OCI-LY1 (cell line): Measurements from ENCODE around the gene ZNF771.

ENCODE experiments used
- H2AFZ ChIP-seq: fragments of 200-600 bp; sonication (generic), shearing (Covaris generic); 2 replicates; pipeline ENCODE4 v1.6.0; 2014; ENCODE audit warnings: antibody characterized with exemption, mild to moderate bottlenecking, low read length
- H3F3A ChIP-seq: fragments of 200-600 bp; sonication (generic), shearing (Covaris generic); 2 replicates; pipeline ENCODE4 v1.6.0; 2014; ENCODE audit warnings: mild to moderate bottlenecking, antibody characterized with exemption, low read length, moderate library complexity; ENCODE audit not compliant: insufficient read depth
- H3K27ac ChIP-seq: fragments of 200-600 bp; sonication (generic); 2 replicates; pipeline ENCODE4 v1.5.1; 2014; ENCODE audit warnings: low read length, mixed run types, mild to moderate bottlenecking, low read depth; ENCODE audit not compliant: poor library complexity, severe bottlenecking
- H3K27me3 ChIP-seq: fragments of 200-600 bp; sonication (generic); 2 replicates; pipeline ENCODE4 v1.6.0; 2014; ENCODE audit warnings: antibody characterized with exemption, mild to moderate bottlenecking, low read length, moderate library complexity; ENCODE audit not compliant: insufficient read depth
- H3K36me3 ChIP-seq: fragments of 200-600 bp; sonication (generic); 2 replicates; pipeline ENCODE4 v1.6.1; 2014; ENCODE audit warnings: mild to moderate bottlenecking, antibody characterized with exemption, low read length, moderate library complexity, mixed read lengths; ENCODE audit not compliant: insufficient read depth
- H3K4me1 ChIP-seq: fragments of 200-600 bp; sonication (generic); 2 replicates; pipeline ENCODE4 v1.5.1; 2014; ENCODE audit warnings: mild to moderate bottlenecking, low read length, moderate library complexity; ENCODE audit not compliant: insufficient read depth, severe bottlenecking
- H3K4me2 ChIP-seq: fragments of 200-600 bp; sonication (generic), shearing (Covaris generic); 2 replicates; pipeline ENCODE4 v1.6.1; 2014; ENCODE audit warnings: low read length
- H3K4me3 ChIP-seq: fragments of 200-600 bp; sonication (generic); 2 replicates; pipeline ENCODE4 v1.5.1; 2014; ENCODE audit warnings: low read length, low read depth, mild to moderate bottlenecking, mixed read lengths; ENCODE audit not compliant: poor library complexity, severe bottlenecking
- H3K79me2 ChIP-seq: fragments of 200-600 bp; shearing (Covaris generic); 2 replicates; pipeline ENCODE4 v1.6.1; 2016; ENCODE audit warnings: mixed run types, low read length, mixed read lengths; ENCODE audit not compliant: insufficient read depth
- H3K9ac ChIP-seq: fragments of 200-600 bp; sonication (generic), shearing (Covaris generic); 2 replicates; pipeline ENCODE4 v1.6.1; 2014; ENCODE audit warnings: mild to moderate bottlenecking, low read length, mixed read lengths
- H3K9me2 ChIP-seq: fragments of 200-600 bp; sonication (generic), shearing (Covaris generic); 2 replicates; pipeline ENCODE4 v1.6.1; 2014; ENCODE audit warnings: low read depth, mild to moderate bottlenecking, low read length, mixed read lengths
- H3K9me3 ChIP-seq: fragments of 200-600 bp; shearing (Covaris generic); 2 replicates; pipeline ENCODE4 v1.6.1; 2014; ENCODE audit warnings: low read length, mixed read lengths
- H4K20me1 ChIP-seq: fragments of 200-600 bp; sonication (generic), shearing (Covaris generic); 2 replicates; pipeline ENCODE4 v1.6.0; 2016; ENCODE audit warnings: mild to moderate bottlenecking, low read length; ENCODE audit not compliant: insufficient read depth
- EZH2 ChIP-seq: fragments of 200-600 bp; sonication (generic), shearing (Covaris generic); IDR thresholded peaks from 2 replicates; pipeline ENCODE4 v1.8.0; 2017; ENCODE audit warnings: borderline replicate concordance, mixed run types, mild to moderate bottlenecking, antibody characterized with exemption, low read length, moderate library complexity, mixed read lengths
- TF ChIP-seq, protein P1 (sequence below): fragments of 200-600 bp; sonication (generic), shearing (Covaris generic); IDR thresholded peaks from 2 replicates; pipeline ENCODE4 v1.5.1; 2017; ENCODE audit warnings: mild to moderate bottlenecking, antibody characterized with exemption, low read length, moderate library complexity, mixed read lengths

The ZNF771 gene

DNA sequence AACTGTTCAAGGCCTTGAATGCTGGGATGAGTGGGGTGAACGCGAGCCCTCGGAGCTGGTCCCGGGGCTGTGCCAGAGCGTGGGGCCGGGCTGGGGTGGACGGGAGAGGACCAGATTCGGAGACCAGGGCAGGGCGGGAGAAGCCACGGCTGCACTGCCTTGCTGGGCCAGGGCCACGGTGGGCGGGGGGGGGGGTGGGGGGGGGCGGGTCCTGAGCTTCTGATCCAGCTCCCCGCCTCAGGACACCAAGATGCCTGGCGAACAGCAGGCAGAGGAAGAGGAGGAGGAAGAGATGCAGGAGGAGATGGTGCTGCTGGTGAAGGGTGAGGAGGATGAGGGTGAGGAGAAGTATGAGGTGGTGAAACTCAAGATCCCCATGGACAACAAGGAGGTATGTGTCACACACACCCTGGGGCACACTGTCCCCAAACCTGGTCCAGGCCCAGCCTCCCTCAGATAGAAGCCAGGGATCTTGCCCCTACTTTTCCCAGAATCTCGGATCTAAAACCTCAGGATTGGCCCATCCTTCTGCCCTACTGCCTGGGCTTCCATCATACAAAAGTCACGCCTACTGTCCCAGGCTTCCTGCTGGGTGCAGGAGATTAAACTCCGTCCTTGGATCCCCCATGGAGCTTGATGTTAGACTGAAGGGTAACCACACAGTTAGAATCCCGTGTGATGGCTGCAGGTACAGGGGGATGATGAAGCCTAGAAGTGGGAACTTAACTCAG is 563 bp downstream of the ZNF771 start:
- Histone ChIP-seq H4K20me1 (no peaks in the 10 kb centered on the region), H3K36me3 (peaks cover 26% of the 10 kb centered on the region), H3K27ac (peak overlapping the region; percentile 83), H3K79me2 (no peaks in the 10 kb centered on the region), H3K9ac (peak overlapping the region; percentile 81), H2AFZ (no peak overlapping the region), H3K9me2 (no peaks in the 10 kb centered on the region), H3F3A (no peaks in the 10 kb centered on the region), H3K4me3 (peak overlapping the region; percentile 91), H3K4me1 (peaks cover 26% of the 10 kb centered on the region), H3K9me3 (no peaks in the 10 kb centered on the region), H3K27me3 (no peaks in the 10 kb centered on the region), H3K4me2 (peak overlapping the region; percentile 66)
- TF ChIP-seq EZH2: no peak
- TF ChIP-seq, protein P1, sequence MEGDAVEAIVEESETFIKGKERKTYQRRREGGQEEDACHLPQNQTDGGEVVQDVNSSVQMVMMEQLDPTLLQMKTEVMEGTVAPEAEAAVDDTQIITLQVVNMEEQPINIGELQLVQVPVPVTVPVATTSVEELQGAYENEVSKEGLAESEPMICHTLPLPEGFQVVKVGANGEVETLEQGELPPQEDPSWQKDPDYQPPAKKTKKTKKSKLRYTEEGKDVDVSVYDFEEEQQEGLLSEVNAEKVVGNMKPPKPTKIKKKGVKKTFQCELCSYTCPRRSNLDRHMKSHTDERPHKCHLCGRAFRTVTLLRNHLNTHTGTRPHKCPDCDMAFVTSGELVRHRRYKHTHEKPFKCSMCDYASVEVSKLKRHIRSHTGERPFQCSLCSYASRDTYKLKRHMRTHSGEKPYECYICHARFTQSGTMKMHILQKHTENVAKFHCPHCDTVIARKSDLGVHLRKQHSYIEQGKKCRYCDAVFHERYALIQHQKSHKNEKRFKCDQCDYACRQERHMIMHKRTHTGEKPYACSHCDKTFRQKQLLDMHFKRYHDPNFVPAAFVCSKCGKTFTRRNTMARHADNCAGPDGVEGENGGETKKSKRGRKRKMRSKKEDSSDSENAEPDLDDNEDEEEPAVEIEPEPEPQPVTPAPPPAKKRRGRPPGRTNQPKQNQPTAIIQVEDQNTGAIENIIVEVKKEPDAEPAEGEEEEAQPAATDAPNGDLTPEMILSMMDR: no peak

DNA sequence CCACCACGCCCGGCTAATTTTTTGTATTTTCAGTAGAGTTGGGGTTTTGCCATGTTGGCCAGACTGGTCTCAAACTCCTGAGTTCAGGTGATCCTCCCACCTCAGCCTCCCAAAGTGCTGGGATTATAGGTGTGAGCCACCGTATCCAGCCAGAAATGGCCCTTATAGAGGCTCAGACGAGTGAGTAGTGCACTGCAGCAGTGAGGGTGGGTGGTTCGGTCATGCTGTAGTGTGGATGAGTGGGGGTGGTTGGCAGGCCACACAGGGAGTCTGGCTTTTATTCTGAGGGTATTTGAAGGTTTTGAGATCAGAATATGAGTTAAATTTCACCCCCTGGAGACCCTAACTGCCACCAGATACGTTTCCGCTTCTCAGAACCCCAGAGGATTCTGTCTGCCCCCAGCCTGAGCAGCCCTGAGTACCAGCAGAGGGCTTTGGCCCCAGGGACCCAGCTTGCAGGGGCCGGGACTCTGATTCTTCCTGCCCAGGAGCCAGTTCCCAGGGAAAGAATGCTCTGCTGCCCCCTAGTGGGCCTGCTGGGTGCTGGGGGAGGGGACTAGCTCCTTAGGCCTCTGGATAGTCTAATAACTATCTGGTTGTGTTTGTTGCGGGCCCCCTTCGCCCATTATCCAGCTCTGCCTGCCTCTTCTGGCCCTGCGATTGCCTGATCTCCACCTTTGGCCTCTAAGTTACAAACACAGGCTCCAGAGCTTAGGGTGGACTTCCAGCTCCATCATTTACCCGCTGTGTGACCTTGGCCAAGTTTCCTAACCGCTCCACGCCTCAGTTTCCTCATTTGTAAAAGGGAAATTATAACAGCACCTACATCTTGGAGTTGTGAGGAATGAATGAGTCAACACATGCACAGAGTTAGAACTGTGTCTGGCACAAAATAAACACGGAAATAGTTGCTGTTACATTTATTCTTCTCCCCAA is 2.0 kb downstream of the ZNF771 start:
- TF ChIP-seq, protein P1: peak; percentile 95
- no peak for TF ChIP-seq EZH2
- no peaks in the 10 kb centered on the region for H4K20me1 ChIP-seq
- H3K27me3 ChIP-seq: no peaks in the 10 kb centered on the region
- peak overlapping the region; percentile 33; the same call in 1 of the 2 replicates for H3K9ac ChIP-seq
- H3K9me2 ChIP-seq: no peaks in the 10 kb centered on the region
- peaks cover 26% of the 10 kb centered on the region for H3K4me1 ChIP-seq
- H3K9me3 ChIP-seq: no peaks in the 10 kb centered on the region
- no peak overlapping the region for H2AFZ ChIP-seq
- H3K27ac ChIP-seq: peak overlapping the region; percentile 83
- H3F3A ChIP-seq: no peaks in the 10 kb centered on the region
- peak overlapping the region; percentile 31 for H3K4me3 ChIP-seq
- H3K79me2 ChIP-seq: no peaks in the 10 kb centered on the region
- H3K36me3 ChIP-seq: peaks cover 41% of the 10 kb centered on the region; the same call in 1 of the 2 replicates
- H3K4me2 ChIP-seq: peak overlapping the region; percentile 66

DNA sequence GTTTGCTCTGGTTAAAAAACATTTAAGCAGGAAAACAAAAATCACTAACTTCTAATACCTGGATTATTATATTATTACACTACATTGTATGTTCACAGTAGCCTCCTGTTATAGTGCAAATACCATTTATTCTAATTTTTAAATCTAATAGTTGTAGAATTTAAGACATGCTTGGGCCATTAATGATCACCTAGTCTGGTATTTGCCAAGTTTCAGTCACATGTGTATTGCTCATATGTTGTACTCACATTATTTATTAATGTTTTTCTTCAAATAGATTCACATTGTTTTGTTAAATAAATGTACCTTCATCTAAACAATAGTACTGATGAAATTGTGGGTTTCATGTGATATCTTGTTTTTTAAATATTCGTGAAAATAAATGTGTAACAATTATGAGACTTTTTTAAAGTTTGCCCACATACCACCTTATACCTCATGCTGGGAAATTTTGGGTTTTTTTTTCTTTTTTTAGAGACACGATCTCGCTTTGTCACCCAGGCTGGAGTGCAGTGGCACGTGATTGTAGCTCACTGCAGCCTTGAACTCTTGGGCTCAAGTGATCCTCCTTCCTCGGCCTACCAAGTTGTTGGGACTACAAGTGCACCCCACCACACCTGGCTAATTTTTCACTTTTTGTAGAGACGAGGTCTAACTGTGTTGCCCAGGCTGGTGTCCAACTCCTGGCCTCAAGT is 5.9 kb downstream of the ZNF771 start:
- Histone ChIP-seq H3K9me3 (no peaks in the 10 kb centered on the region), H3K9me2 (no peaks in the 10 kb centered on the region), H3K36me3 (peaks cover 42% of the 10 kb centered on the region; the same call in 1 of the 2 replicates), H3F3A (no peaks in the 10 kb centered on the region), H3K4me3 (no peak overlapping the region), H3K79me2 (no peaks in the 10 kb centered on the region), H3K27ac (no peak overlapping the region), H4K20me1 (no peaks in the 10 kb centered on the region), H3K4me2 (no peak overlapping the region), H3K27me3 (no peaks in the 10 kb centered on the region), H3K4me1 (peaks cover 27% of the 10 kb centered on the region), H3K9ac (no peak overlapping the region), H2AFZ (no peak overlapping the region)
- no peak for TF ChIP-seq EZH2
- TF ChIP-seq, protein P1: no peak
